Activated naive CD8-positive, alpha-beta T cell treated with anti-CD3 and anti-CD28 coated beads, Interleukin-2, amount 50 U/mL, for 24 hours (primary cell): ENCODE results near the gene ESYT3.

Experiments
- ATAC-seq: fragments of 150-1000 bp; cut with Tn5 transposase; one replicate; pipeline ENCODE4 v1.10.0; 2021
- DNase-seq: peaks from one replicate; pipeline ENCODE4 v3.0.0; 2021
- H3K27ac Mint-ChIP-seq: one replicate; pipeline ENCODE4 v1.8.0; 2021; ENCODE audit warnings: mild to moderate bottlenecking, mixed read lengths
- H3K27me3 Mint-ChIP-seq: one replicate; pipeline ENCODE4 v1.8.0; 2021; ENCODE audit warnings: mixed read lengths
- H3K36me3 Mint-ChIP-seq: one replicate; pipeline ENCODE4 v1.8.0; 2021; ENCODE audit warnings: low read depth, mixed read lengths
- H3K4me1 Mint-ChIP-seq: one replicate; pipeline ENCODE4 v1.8.0; 2021; ENCODE audit warnings: mixed read lengths
- H3K4me3 Mint-ChIP-seq: one replicate; pipeline ENCODE4 v1.8.0; 2021; ENCODE audit warnings: mild to moderate bottlenecking, moderate library complexity, mixed read lengths
- H3K9me3 Mint-ChIP-seq: one replicate; pipeline ENCODE4 v1.8.0; 2021; ENCODE audit warnings: mixed read lengths

Gene ESYT3

DNA sequence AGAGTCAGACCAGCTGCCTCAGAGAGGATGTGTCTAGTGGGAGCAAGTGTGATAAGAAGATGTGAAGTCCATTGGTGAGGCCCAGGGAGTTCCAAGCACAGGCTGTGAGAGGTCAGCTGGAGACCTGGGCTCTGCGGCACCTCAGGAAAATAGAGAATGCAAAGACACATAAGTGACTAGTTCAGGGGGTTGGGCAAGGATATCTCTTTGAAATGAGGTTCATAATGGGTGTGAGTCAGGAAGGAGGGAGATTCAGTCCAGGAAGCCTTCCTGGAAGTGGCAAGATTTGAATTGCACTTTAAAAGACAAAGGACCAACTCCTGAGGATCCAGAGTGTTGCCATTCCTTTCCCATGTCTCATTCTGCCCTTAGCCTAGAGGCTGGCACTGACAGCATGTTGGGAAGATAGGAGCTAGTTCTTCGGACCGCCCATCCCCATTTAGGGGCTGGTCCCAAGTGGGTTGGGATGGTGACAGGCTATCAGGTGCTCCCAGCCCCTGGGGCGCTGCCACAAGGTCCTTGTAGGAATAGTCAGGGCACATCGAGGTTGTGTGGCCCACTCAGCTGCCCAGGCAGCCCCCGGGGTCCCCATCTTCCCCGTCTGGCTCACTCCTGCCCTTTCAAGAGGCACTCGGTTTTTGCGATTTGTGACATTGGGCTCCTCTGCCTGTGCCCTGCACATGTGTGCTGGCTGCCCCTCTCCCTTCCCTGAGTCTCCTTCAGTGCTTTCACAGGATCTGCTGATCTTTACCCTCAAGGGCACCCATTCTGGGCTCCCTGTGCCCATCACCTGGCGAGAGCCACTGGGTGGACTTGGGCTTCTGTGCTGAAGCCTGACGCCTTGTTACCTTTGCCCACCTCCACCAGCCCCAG, 23.7 kb downstream of the ESYT3 start:
- no peak for ATAC-seq
- no peak for DNase-seq
- Mint-ChIP-seq H3K36me3 (no peaks in the 10 kb centered on the region), H3K4me3 (no peak overlapping the region), H3K9me3 (no peaks in the 10 kb centered on the region), H3K27me3 (peaks cover 3% of the 10 kb centered on the region), H3K27ac (no peak overlapping the region), H3K4me1 (no peaks in the 10 kb centered on the region)

DNA sequence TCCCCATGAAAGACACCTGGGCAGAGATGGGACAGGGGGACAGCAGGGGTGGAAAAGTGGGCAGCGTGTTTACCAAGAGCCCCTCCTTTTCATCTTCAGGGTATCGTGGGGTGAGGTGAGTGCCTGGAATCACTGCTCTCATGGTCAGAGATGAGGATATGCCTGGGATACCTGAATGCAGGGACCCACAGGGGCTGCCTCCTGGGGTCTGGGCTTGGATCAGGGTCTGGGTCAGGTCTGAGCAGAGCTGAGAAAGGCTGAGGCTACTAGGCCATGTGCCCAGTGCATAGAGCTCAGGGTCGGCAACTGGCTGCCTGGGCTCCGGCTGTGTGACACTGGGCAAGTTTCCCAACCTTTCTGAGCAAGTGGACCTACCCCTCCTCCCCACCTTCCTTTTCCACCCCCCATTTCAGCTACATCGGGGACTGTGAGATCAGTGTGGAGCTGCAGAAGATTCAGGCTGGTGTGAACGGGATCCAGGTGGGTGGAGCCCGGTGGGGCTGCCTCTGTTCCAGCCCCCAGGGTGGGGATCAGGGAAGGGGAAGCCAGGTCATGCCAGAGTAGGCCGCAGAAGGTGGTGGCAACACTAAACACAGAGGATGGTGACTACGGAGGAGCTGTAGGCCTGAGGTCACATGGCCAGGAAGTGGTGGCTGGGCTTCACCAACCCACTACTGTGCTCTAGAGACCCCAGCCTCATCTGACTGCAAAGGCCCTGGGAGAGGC, 24.5 kb downstream of the ESYT3 start:
- DNase-seq (no peak), ATAC-seq (no peak)
- Mint-ChIP-seq H3K27me3 (peaks cover 2% of the 10 kb centered on the region), H3K9me3 (no peaks in the 10 kb centered on the region), H3K4me1 (no peaks in the 10 kb centered on the region), H3K36me3 (no peaks in the 10 kb centered on the region), H3K4me3 (no peak overlapping the region), H3K27ac (no peak overlapping the region)

DNA sequence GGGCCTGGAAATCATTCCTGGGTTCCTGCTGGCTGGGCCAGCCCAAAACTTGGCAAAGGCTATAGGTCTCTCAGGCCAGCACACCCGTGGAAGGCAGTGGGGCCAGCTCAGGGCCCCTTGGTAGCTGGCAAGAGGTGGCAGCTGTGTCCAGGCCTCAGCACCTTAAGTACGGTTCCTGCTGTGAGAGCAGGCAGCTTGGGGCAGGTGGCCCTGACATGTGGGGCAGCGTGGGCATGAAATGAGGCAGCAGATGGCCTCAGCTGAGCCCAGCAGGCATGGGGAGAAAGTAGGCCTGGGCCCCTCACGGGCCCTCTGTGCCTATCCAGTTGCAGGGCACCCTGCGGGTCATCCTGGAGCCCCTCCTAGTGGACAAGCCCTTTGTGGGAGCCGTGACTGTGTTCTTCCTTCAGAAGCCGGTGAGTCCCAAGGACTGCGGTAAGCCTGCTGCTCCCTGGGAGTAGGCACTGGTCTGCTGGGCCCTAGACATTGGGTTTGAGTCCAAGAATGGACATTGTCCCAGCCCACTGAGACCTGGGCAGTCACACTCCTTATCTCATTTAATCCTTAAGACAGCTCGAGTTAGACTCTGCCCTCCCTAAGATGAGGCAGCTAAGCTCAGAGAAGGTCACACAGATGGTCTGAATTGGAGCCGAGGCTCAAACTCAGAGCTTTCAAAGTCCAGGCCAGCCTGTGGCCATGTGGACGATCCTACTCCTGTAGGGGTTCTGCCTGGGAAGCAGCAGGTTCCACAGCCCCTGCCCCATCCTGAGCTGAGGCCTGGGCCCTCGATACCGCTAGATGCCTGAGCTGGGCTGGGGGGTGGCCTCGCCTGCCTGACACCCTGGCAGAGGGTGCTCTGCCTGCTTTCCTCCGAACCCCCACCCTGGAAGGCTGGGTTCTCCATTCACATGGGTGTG, 25.5 kb downstream of the ESYT3 start:
- H3K4me3 Mint-ChIP-seq, result no peak overlapping the region
- no peaks in the 10 kb centered on the region for H3K36me3 Mint-ChIP-seq
- no peak for ATAC-seq
- no peaks in the 10 kb centered on the region for H3K4me1 Mint-ChIP-seq
- peaks cover 2% of the 10 kb centered on the region for H3K27me3 Mint-ChIP-seq
- DNase-seq, result no peak
- no peaks in the 10 kb centered on the region for H3K9me3 Mint-ChIP-seq
- H3K27ac Mint-ChIP-seq, result no peak overlapping the region

DNA sequence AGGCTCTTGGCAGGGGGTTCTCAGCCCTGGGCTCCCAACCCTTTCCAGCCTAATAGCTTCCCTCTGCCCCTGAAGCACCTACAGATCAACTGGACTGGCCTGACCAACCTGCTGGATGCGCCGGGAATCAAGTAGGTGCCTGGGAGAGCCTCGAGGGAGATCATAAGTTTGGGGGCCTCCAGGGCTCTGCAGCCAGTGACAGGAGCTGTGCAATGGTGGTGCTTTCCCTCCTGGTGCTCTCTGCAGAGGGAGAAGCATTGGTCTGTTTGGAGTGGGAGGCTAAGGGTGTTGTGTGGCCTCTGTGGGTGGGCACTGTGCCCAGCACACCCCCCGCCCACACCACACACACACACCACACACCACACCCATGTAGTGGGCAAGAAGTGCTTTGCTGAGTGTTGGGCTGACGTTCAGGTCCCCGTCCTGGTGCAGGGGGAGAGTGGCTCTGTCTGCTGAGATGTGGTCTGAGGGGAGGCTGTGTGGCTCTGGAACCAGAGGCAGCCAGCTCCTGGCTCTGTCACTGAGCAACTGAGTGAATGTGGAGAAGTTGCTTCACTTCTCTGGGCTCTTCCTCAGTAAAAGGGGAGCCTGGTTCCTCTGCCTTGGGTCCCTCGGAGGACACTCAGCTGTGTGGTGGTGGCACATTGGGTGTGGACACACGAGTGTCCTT, 26.3 kb downstream of the ESYT3 start:
- Mint-ChIP-seq H3K4me1 (no peaks in the 10 kb centered on the region), H3K27ac (no peak overlapping the region), H3K4me3 (no peak overlapping the region), H3K9me3 (no peaks in the 10 kb centered on the region), H3K36me3 (no peaks in the 10 kb centered on the region), H3K27me3 (peaks cover 2% of the 10 kb centered on the region)
- no peak for DNase-seq
- ATAC-seq, result no peak

GRCh38 chr3:138461246-138461645, 26.8 kb downstream of the ESYT3 start:
- Mint-ChIP-seq H3K4me1 (no peaks in the 10 kb centered on the region), H3K27ac (no peak overlapping the region), H3K27me3 (peaks cover 2% of the 10 kb centered on the region), H3K36me3 (no peaks in the 10 kb centered on the region), H3K9me3 (no peaks in the 10 kb centered on the region), H3K4me3 (no peak overlapping the region)
- DNase-seq, result no peak
- no peak for ATAC-seq

DNA sequence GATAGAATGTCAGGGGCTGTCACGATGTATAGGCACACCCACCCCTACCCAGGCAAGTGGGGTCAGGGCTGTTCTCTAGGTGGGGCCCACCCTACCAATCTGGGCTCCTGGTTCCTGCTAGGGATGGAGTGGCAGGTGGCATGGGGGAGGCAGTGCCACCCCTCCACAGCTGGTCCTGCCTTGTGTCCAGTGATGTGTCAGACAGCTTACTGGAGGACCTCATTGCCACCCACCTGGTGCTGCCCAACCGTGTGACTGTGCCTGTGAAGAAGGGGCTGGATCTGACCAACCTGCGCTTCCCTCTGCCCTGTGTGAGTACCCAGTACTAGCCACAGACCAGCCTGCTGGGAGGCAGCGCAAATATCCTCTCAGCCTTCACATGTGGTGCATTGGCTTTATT, 27.5 kb downstream of the ESYT3 start:
- no peaks in the 10 kb centered on the region for H3K36me3 Mint-ChIP-seq
- H3K9me3 Mint-ChIP-seq, result no peaks in the 10 kb centered on the region
- no peak overlapping the region for H3K27ac Mint-ChIP-seq
- H3K4me1 Mint-ChIP-seq, result no peaks in the 10 kb centered on the region
- peaks cover 4% of the 10 kb centered on the region for H3K27me3 Mint-ChIP-seq
- ATAC-seq (no peak), DNase-seq (no peak)
- no peak overlapping the region for H3K4me3 Mint-ChIP-seq

GRCh38 chr3:138463724-138464490, 29.5 kb downstream of the ESYT3 start:
- no peaks in the 10 kb centered on the region for H3K4me1 Mint-ChIP-seq
- H3K4me3 Mint-ChIP-seq, result no peak overlapping the region
- H3K27ac Mint-ChIP-seq, result no peak overlapping the region
- no peaks in the 10 kb centered on the region for H3K9me3 Mint-ChIP-seq
- peaks cover 7% of the 10 kb centered on the region for H3K27me3 Mint-ChIP-seq
- DNase-seq, result no peak
- no peak for ATAC-seq
- H3K36me3 Mint-ChIP-seq, result no peaks in the 10 kb centered on the region

- no peaks in the 10 kb centered on the region for H3K4me1 Mint-ChIP-seq
- no peaks in the 10 kb centered on the region for H3K36me3 Mint-ChIP-seq
- H3K27me3 Mint-ChIP-seq, result peaks cover 7% of the 10 kb centered on the region
Observed at GRCh38 chr3:138464491-138464860, 30.1 kb downstream of the ESYT3 start.

DNA sequence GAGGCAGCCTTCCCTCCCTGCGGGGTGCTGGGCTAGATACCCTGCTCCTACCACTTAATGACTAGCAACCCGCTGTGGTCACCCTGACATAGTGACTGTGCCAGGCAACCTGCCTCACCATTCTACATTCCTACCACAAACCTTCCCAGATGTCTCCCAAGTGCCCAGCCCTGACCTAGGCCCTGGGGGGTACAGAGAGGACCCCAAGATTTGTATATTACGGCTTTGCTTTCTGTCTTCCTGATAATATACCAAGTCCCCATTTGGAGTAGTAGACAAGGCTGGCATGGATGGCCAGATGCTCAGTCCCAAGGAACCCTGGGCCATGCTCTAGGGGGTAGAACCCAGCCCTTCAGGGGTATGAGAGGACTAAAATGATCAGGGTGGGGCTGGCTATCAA, 31.0 kb downstream of the ESYT3 start:
- peaks cover 7% of the 10 kb centered on the region for H3K27me3 Mint-ChIP-seq
- no peaks in the 10 kb centered on the region for H3K4me1 Mint-ChIP-seq
- no peaks in the 10 kb centered on the region for H3K9me3 Mint-ChIP-seq
- DNase-seq (no peak), ATAC-seq (no peak)
- no peak overlapping the region for H3K4me3 Mint-ChIP-seq
- no peaks in the 10 kb centered on the region for H3K36me3 Mint-ChIP-seq
- H3K27ac Mint-ChIP-seq, result no peak overlapping the region

More at GRCh38 chr3:138464491-138464860, 30.1 kb downstream of the ESYT3 start:
- H3K27ac Mint-ChIP-seq, result no peak overlapping the region
- ATAC-seq (no peak), DNase-seq (no peak)
- no peak overlapping the region for H3K4me3 Mint-ChIP-seq
- no peaks in the 10 kb centered on the region for H3K9me3 Mint-ChIP-seq

GRCh38 chr3:138465925-138466324, 31.5 kb downstream of the ESYT3 start:
- DNase-seq, result no peak
- Mint-ChIP-seq H3K4me3 (no peak overlapping the region), H3K27ac (no peak overlapping the region), H3K9me3 (no peaks in the 10 kb centered on the region), H3K27me3 (peaks cover 7% of the 10 kb centered on the region), H3K4me1 (no peaks in the 10 kb centered on the region), H3K36me3 (no peaks in the 10 kb centered on the region)
- no peak for ATAC-seq

- no peak overlapping the region for H3K27ac Mint-ChIP-seq
- H3K9me3 Mint-ChIP-seq, result no peaks in the 10 kb centered on the region
- ATAC-seq (no peak), DNase-seq (no peak)
- no peaks in the 10 kb centered on the region for H3K4me1 Mint-ChIP-seq
- peaks cover 6% of the 10 kb centered on the region for H3K27me3 Mint-ChIP-seq
- no peaks in the 10 kb centered on the region for H3K36me3 Mint-ChIP-seq
- H3K4me3 Mint-ChIP-seq, result no peak overlapping the region
Observed at GRCh38 chr3:138467931-138468330, 33.5 kb downstream of the ESYT3 start.

DNA sequence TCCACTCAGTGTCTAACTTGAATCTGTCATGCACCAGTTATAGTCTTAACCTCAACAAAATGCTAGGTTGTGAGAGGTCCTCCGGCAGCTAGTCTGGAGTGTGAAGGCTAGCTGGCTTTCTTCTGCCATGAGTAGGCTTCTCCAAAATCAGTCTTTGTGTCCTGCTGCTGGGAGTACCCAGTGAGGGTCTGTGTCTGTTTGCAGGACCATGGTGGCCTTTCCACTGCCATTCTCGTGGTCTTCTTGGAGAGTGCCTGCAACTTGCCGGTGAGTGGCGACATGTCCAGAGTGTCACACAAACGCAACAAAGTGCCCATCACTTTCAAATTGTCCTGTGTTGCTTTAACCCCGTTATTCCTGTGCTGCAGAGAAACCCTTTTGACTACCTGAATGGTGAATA, 34.0 kb downstream of the ESYT3 start:
- no peak for DNase-seq
- Mint-ChIP-seq H3K27ac (no peak overlapping the region), H3K4me3 (no peak overlapping the region), H3K4me1 (no peaks in the 10 kb centered on the region), H3K36me3 (no peaks in the 10 kb centered on the region), H3K27me3 (peaks cover 6% of the 10 kb centered on the region), H3K9me3 (no peaks in the 10 kb centered on the region)
- ATAC-seq, result no peak

DNA sequence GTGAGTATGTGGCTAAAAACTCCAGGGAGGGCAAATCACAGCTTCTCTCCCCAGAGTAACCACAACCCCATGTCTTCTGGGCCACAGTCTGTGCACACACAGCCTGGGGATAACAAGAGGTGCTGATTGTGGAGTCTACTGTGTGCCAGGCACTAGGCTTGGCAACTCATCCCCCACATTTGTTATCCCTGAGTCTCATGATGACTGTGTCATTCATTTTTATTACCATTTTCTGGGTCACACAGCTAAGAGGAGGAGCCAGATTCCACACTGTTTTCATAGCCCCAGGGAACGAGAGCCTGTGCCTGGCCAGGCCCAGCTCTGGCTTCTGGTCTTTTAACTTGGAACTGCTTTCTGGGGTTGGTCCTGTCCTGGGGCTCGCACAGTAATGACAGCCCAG, 34.5 kb downstream of the ESYT3 start:
- no peak for ATAC-seq
- H3K36me3 Mint-ChIP-seq, result no peaks in the 10 kb centered on the region

More for the DNA sequence above, 34.5 kb downstream of the ESYT3 start:
- Mint-ChIP-seq H3K4me1 (no peaks in the 10 kb centered on the region), H3K27ac (no peak overlapping the region), H3K27me3 (peaks cover 6% of the 10 kb centered on the region), H3K4me3 (no peak overlapping the region), H3K9me3 (no peaks in the 10 kb centered on the region)
- DNase-seq, result no peak
